IPS DF 19.7 (cell line): ENCODE data around the gene SYNPO2.
A peak's percentile ranks its signal among the peaks of the same experiment; 100 is the strongest.
"Not testable (repeated sequence)": the region's sequence is repeated elsewhere in the genome, so short reads cannot be mapped to it uniquely, and the experiment has no call there.

ENCODE experiments used
- DNase-seq: peaks from one replicate; pipeline ENCODE4 v3.0.0-alpha.2; 2013; ENCODE audit warnings: low read depth, low spot score

SYNPO2 gene

GRCh38 chr4:118888666-118889311 is at the start of gene SYNPO2:
TSS of gene SYNPO2 (plus strand) at chr4:118888854. CDS start at chr4:118889037, 183 bp downstream.
- peak; percentile 35 for DNase-seq

GRCh38 chr4:118839221-118839927 is 49.3 kb upstream of the SYNPO2 start:
- DNase-seq: no peak

GRCh38 chr4:118842055-118842454 is 46.6 kb upstream of the SYNPO2 start:
- no peak for DNase-seq

- DNase-seq: no peak
Measured at GRCh38 chr4:118843237-118843636, 45.4 kb upstream of the SYNPO2 start.

- no peak for DNase-seq
Measured at GRCh38 chr4:118845552-118846050, 43.1 kb upstream of the SYNPO2 start.

- no peak for DNase-seq
Measured at GRCh38 chr4:118846979-118847378, 41.7 kb upstream of the SYNPO2 start.

- no peak for DNase-seq
Measured at GRCh38 chr4:118848242-118848641, 40.4 kb upstream of the SYNPO2 start.

GRCh38 chr4:118848901-118849300 is 39.8 kb upstream of the SYNPO2 start:
- no peak for DNase-seq

- DNase-seq: peak; percentile 88
Measured at GRCh38 chr4:118849867-118850487, 38.7 kb upstream of the SYNPO2 start.

GRCh38 chr4:118850488-118851173 is 38.0 kb upstream of the SYNPO2 start:
- DNase-seq: peak; percentile 64

- no peak for DNase-seq
Measured at GRCh38 chr4:118857760-118858159, 30.9 kb upstream of the SYNPO2 start.

- DNase-seq: no peak
Measured at GRCh38 chr4:118858779-118859178, 29.9 kb upstream of the SYNPO2 start.

- DNase-seq: peak; percentile 72
Measured at GRCh38 chr4:118865091-118865708, 23.5 kb upstream of the SYNPO2 start.

- DNase-seq: no peak
Measured at GRCh38 chr4:118866442-118866841, 22.2 kb upstream of the SYNPO2 start.

- DNase-seq: no peak
Measured at GRCh38 chr4:118867311-118868067, 21.2 kb upstream of the SYNPO2 start.

GRCh38 chr4:118869808-118870342 is 18.8 kb upstream of the SYNPO2 start:
- DNase-seq: no peak

- no peak for DNase-seq
Measured at GRCh38 chr4:118872181-118872580, 16.5 kb upstream of the SYNPO2 start.

GRCh38 chr4:118877797-118878196 is 10.9 kb upstream of the SYNPO2 start:
- DNase-seq: no peak

GRCh38 chr4:118878507-118878906 is 10.1 kb upstream of the SYNPO2 start:
- not testable (repeated sequence) for DNase-seq

- no peak for DNase-seq
Measured at GRCh38 chr4:118879409-118879808, 9.2 kb upstream of the SYNPO2 start.
